Medulla oblongata (tissue), 1 donor: ENCODE measurements around the gene FOXA1.
"Not testable (repeated sequence)": the region's sequence is repeated elsewhere in the genome, so short reads cannot be mapped to it uniquely, and the experiment has no call there.

Experiments used
- DNase-seq: peaks from one replicate; pipeline ENCODE4 v3.0.0-alpha.2; 2015; ENCODE audit errors: extremely low spot score

The FOXA1 gene

DNA sequence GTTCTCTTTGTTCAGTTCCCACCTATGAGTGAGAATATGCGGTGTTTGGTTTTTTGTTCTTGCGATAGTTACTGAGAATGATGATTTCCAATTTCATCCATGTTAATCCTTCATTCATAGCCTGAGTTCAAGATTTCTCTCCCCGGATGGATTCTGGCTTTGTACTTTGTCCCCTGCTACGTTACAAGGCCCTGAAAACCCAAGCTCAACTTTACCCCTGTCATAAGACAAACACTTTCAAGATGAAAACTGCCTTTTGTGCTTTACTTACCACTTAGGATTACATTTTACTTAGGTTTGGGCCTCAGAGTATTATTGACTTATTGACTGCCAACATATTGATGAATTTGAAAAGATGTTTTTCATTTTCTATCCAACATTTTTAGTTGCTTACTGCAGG is 36.3 kb downstream of the FOXA1 start:
- no peak for DNase-seq

DNA sequence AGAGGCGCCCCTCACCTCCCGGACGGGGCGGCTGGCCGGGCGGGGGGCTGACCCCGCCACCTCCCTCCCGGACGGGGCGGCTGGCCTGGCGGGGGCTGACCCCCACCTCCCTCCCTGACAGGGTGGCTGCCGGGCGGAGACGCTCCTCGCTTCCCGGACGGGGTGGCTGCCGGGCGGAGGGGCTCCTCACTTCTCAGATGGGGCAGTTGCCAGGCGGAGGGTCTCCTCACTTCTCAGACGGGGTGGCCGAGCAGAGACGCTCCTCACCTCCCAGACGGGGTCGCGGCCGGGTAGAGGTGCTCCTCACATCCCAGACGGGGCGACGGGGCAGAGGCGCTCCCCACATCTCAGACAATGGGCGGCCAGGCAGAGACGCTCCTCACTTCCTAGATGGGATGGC is 39.5 kb downstream of the FOXA1 start:
- DNase-seq = not testable (repeated sequence)

DNA sequence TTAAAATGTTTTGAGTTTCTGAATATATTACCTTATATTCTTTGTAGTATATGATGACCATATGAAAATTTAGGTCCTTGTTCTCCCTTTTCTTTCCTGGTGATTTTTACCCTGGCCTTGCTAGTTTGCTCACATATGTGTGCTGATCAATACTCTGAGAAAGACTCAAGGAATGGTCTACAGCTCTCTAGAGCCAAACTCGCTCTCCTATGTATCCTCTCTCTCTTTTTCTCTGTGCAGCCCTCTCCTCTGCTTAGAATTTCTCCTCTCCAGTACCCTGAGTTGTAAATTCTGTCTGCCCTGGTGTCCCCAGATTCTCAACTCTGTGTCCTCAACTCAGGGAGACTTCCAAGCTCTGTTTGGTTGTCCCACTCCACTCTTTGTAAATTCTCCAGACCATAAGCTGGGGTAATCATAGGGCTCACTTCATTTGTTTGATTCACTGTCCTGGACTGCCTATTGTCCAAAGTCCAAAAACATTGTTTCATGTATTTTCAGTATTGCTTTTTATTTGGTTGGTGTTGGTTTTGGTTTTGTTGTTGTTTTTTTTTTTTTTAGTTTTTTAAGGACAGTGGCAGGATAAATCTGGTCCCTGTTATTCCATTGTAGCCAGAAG is 41.0 kb downstream of the FOXA1 start:
- DNase-seq = no peak

DNA sequence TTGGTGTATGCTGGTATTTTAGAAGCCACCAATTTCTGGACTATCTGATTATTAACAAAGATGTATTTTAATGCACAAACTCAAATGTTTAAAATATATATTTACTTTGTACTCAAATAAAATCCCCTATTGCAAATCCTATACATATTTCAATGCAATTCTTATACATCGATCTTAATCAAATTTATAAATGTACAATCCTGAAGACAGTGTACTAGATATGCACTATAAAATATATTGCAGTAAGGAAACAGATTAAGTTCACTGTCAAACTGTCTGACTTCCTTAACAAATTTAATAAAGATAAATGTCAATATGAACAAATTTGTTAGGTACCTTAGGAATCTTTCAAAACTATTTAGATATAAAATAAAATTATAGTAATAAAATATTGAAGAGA is 43.9 kb downstream of the FOXA1 start:
- DNase-seq = no peak

DNA sequence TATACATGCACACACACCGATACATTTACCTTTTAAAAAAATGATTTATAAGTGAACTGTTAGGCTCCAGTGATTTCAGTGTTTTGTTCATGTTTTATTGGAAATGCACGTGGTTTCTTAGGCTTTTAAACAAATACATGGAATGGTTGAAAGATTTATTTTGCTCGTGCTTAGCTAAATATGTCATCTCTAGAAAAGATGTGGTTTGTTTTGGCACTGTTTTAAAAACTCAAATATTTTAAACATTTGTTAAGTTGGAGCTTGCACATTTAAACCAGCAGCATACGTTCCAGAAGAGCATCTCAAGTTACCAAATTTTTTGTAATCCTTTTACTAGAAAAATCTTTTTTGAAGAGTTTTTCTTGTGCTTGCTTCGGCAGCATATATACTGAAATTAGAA is 44.5 kb downstream of the FOXA1 start:
- DNase-seq = no peak

DNA sequence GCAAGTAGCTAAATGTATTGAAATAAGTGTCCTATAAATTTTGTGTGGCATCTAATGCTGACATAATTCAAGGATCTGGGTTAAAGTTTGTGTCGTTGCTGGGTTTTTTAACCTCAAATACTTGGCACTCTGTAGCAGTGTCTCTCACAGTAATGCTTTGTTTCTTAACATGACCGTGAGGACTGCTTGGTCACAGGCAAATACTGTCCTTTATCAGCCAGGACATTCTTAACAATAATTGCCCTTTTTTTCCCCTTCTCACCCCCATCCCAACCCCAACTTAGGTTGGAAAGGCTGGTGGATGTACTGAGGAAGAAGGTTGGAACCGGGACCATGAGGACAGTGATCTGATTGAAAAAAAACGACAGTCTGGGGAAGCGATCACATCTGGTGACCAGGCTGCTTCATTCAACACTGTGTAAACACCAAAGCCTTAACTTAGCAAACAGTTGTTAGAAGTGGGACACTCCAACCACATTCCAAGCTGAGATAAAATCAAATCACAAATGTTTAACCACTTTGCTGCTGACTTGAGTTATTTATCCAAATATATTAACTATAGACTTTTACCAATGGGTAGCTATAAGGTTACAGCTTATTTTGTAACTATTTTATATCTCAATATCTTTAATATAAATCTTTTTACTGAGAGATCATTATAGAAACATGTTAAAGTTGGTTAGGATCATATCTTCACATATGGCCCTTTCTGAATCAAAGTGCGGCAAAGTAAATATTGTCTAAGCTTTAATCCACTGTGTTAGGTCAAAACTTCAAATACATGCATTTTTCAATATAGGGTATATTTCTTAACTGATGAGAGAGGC is 48.2 kb downstream of the FOXA1 start:
- DNase-seq = peak; percentile 6

DNA sequence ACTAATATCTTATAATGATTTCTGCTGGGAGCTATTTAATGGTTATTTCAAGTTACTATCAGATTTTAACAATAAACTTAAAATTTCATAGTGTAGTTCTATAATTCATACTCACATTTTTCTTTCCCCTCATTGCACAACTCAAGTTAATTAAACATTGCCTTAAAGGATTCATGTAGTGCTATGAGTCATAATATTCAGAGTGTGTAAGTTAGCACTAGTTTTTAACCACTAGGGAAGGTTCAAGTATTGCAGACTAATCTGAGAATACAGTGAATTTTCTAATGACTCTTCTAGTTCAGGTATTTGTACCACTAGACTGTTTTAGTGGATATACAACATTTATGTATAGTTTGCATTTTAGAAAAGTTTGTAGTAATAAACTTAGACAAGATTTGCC is 49.9 kb downstream of the FOXA1 start:
- no peak for DNase-seq

DNA sequence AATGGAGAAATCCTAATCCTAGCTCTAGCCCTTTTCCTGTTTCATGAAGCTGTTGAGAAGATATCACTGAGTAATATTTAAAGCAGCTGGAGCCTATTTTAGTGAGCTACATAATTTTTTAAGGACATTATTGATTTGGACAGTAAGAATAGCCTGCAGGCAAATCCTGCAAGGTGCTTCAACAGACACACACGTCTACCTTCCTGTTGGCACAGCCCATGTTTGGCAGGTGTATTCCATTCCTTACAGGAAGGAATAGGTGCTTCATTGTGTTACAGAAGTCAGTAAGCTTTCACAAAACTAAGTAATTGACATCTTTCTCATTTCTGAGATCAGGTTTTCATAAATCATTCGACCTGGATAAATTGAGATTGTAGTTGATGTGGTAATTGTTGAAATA is 50.6 kb downstream of the FOXA1 start:
- DNase-seq = no peak

DNA sequence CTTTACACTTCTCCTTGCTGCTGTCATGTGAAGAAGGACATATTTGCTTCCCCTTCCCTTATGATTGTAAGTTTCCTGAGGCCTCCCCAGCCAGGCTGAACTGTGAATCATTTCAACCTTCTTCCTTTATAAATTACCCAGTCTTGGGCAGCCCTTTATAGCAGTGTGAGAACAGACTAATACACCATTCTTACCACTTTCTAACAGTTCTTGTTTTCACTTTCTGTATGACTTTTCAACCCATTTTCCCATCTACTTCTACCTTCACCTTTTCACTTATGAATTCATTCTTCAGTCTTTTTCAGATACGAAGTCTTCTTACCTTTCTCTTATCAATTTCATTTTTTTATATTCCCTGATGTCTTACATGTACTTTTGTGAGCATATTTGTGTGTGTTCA is 55.1 kb downstream of the FOXA1 start:
- DNase-seq = no peak
